Measurements from ENCODE around the gene CAT.

The CAT gene

DNA sequence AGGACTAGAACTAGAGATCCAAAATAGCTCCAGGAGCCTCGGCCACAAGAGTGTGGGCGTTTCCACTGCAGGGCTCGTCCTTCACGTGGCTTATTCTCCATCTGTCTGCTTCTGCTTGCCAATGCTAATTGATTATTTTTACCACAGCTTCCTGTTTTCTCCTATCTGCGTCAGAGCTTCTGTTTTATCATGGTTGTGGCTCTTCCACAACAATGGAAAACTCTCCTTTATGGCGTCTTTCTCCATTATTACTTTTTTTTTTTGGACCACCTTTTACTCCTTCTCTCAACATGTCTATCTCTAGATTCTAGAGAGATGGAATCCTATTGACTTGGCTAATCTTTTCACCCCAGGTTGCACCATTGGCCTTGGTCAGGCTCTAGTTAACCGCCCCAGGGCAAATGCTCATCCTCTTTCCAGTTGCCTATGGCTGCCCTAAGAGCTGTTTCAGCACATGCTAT lies 25.9 kb downstream of the CAT start:
- Histone ChIP-seq H3K9me3 (ENCODE audit: insufficient read depth, low read depth, low read length) (peaks cover 16% of the 10 kb centered on the region), H3K27me3 (ENCODE audit: insufficient read depth, low read length) (no peaks in the 10 kb centered on the region), H3K27ac (ENCODE audit: low read length) (no peak overlapping the region), H3K9ac (ENCODE audit: low read depth, low read length) (no peak overlapping the region), H3K4me3 (ENCODE audit: low read length) (no peak overlapping the region), H3K4me1 (ENCODE audit: insufficient read depth, low read length) (no peaks in the 10 kb centered on the region), H3K36me3 (ENCODE audit: insufficient read depth, low read depth, low read length) (no peaks in the 10 kb centered on the region; the same call in 1 of the 2 replicates)

DNA sequence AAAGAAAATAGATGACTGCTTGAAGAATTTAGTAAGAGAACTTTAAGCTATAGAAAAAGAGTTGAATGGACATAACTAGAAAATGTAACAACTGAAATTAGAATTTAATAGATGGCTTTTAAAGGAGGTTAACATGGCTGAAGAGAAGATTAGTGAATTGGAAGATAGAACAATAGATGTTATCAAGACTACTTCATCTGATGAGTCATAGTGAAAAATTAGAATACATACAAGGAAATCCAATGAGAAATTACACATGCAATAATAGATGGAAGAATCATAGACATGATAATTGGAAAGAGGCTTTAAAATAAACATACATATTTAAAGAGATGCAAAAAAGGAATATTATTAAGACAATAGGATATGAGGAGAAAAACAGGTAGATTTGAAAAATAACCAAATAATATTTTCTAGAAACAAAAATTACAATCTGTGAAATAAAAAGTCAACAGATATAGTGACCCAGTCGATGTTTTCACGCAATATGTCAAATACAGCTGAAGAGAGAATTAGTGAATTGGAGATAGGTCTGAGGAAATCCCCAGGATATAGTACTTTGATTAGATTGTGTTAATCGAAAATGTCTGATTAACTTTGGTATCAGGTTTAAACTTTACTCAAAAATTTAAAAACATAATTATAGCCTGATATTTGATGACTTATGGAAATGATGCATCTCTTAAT lies 28.2 kb downstream of the CAT start:
- no peak overlapping the region for H3K9ac ChIP-seq (ENCODE audit: low read depth, low read length)
- H3K4me1 ChIP-seq (ENCODE audit: insufficient read depth, low read length) = no peaks in the 10 kb centered on the region
- H3K36me3 ChIP-seq (ENCODE audit: insufficient read depth, low read depth, low read length) = peaks cover 3% of the 10 kb centered on the region; the same call in 1 of the 2 replicates
- H3K9me3 ChIP-seq (ENCODE audit: insufficient read depth, low read depth, low read length) = peaks cover 16% of the 10 kb centered on the region
- H3K4me3 ChIP-seq (ENCODE audit: low read length) = no peak overlapping the region
- H3K27me3 ChIP-seq (ENCODE audit: insufficient read depth, low read length) = no peaks in the 10 kb centered on the region
- H3K27ac ChIP-seq (ENCODE audit: low read length) = no peak overlapping the region

DNA sequence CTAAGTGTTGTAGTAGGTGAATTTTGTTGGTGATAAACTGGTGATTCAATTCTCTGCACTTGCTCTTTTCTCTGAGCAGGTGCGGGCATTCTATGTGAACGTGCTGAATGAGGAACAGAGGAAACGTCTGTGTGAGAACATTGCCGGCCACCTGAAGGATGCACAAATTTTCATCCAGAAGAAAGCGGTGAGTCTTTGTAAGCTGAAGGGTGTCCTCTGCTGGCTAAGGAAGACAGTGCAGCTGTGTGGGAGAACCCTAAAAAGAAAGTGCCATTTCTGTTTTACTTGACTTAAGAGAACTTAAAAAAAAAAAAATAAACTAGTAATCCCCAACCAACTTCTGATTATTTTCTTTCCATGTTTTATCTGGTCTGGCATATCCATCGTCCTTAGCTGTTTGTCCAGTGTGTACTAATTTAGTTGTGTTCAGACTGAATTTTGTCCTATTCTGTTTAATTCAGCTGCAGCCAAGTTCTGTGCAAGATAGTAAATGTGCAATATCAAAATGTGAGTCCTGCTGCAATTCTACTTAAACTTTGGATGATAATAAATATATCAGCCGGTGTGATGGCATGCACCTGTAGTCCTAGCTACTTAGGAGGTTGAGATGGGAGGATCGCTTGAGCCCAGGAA lies 29.6 kb downstream of the CAT start:
- peaks cover 3% of the 10 kb centered on the region; the same call in 1 of the 2 replicates for H3K36me3 ChIP-seq (ENCODE audit: insufficient read depth, low read depth, low read length)
- H3K27me3 ChIP-seq (ENCODE audit: insufficient read depth, low read length) = no peaks in the 10 kb centered on the region
- H3K4me1 ChIP-seq (ENCODE audit: insufficient read depth, low read length) = no peaks in the 10 kb centered on the region
- H3K9me3 ChIP-seq (ENCODE audit: insufficient read depth, low read depth, low read length) = peaks cover 16% of the 10 kb centered on the region
- H3K27ac ChIP-seq (ENCODE audit: low read length) = no peak overlapping the region
- H3K4me3 ChIP-seq (ENCODE audit: low read length) = no peak overlapping the region
- no peak overlapping the region for H3K9ac ChIP-seq (ENCODE audit: low read depth, low read length)

DNA sequence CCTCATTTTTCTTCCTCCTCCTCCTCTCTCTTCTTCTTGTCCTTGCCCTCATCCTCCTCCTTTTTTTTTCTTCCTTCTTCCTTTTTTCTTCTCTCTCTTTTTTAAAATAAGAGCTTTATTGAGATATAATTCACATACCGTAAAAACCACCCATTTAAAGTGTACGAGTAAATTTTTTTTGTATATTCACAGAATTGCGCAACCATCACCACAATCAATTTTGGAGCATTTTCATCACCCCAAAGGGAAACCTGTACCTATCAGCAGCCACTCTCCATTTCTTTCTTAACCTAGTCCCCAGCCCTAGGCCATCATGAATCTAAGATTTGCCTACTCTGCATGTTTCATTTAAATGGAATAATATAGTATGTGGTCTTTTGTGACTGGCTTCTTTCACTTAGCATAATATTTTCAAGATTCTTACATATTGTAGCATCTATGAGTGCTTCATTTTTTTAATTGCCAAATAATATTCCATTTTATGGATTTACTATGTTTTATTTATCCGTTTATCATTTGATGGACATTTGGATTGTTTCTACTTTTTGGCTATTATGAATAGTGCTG lies 35.0 kb downstream of the CAT start:
- Histone ChIP-seq H3K27me3 (ENCODE audit: insufficient read depth, low read length) (no peaks in the 10 kb centered on the region), H3K9me3 (ENCODE audit: insufficient read depth, low read depth, low read length) (no peaks in the 10 kb centered on the region), H3K27ac (ENCODE audit: low read length) (no peak overlapping the region), H3K4me1 (ENCODE audit: insufficient read depth, low read length) (no peaks in the 10 kb centered on the region), H3K4me3 (ENCODE audit: low read length) (no peak overlapping the region), H3K36me3 (ENCODE audit: insufficient read depth, low read depth, low read length) (peaks cover 3% of the 10 kb centered on the region; the same call in 1 of the 2 replicates), H3K9ac (ENCODE audit: low read depth, low read length) (no peak overlapping the region)

DNA sequence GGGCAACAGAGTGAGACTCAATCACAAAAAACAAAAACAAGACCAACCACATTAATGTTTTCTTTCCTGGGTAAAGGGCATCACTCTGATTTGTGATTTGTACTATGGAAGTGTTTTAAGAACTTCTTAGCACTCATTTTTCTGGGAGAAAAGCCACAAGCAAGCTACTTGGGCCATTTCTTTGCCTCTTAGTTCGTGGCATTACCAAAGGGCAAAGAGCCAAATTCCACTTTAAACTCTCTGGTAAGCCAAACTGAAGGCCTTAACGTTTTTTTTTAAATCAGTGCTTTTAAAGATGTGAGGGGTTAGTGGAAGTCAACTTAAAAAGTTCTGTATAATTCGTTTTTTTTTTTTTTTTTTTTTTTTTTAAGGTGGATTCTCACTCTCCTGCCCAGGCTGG lies 36.9 kb downstream of the CAT start:
- Histone ChIP-seq H3K27ac (ENCODE audit: low read length) (no peak overlapping the region), H3K9me3 (ENCODE audit: insufficient read depth, low read depth, low read length) (no peaks in the 10 kb centered on the region), H3K36me3 (ENCODE audit: insufficient read depth, low read depth, low read length) (peaks cover 3% of the 10 kb centered on the region; the same call in 1 of the 2 replicates), H3K27me3 (ENCODE audit: insufficient read depth, low read length) (no peaks in the 10 kb centered on the region), H3K4me3 (ENCODE audit: low read length) (no peak overlapping the region), H3K9ac (ENCODE audit: low read depth, low read length) (no peak overlapping the region), H3K4me1 (ENCODE audit: insufficient read depth, low read length) (no peaks in the 10 kb centered on the region)

DNA sequence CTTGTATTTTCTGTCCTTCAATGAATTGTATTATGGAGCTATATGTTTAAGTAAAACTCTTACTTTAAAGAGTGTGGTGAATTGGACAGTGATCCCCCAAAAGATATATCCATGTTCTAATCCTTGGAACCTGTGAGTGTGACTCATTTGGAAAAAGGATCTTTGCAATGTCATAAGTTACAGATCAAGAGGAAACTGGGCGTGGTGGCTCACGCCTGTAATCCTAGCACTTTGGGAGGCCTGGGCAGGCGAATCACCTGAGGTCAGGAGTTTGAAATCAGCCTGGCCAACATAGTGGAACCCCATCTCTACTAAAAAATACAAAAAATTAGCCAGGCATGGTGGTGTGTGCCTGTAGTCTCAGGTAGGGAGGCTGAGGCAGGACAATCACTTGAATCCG lies 38.1 kb downstream of the CAT start:
- Histone ChIP-seq H3K4me3 (ENCODE audit: low read length) (no peak overlapping the region), H3K27me3 (ENCODE audit: insufficient read depth, low read length) (no peaks in the 10 kb centered on the region), H3K4me1 (ENCODE audit: insufficient read depth, low read length) (no peaks in the 10 kb centered on the region), H3K9ac (ENCODE audit: low read depth, low read length) (no peak overlapping the region), H3K9me3 (ENCODE audit: insufficient read depth, low read depth, low read length) (no peaks in the 10 kb centered on the region), H3K27ac (ENCODE audit: low read length) (no peak overlapping the region), H3K36me3 (ENCODE audit: insufficient read depth, low read depth, low read length) (no peaks in the 10 kb centered on the region)

DNA sequence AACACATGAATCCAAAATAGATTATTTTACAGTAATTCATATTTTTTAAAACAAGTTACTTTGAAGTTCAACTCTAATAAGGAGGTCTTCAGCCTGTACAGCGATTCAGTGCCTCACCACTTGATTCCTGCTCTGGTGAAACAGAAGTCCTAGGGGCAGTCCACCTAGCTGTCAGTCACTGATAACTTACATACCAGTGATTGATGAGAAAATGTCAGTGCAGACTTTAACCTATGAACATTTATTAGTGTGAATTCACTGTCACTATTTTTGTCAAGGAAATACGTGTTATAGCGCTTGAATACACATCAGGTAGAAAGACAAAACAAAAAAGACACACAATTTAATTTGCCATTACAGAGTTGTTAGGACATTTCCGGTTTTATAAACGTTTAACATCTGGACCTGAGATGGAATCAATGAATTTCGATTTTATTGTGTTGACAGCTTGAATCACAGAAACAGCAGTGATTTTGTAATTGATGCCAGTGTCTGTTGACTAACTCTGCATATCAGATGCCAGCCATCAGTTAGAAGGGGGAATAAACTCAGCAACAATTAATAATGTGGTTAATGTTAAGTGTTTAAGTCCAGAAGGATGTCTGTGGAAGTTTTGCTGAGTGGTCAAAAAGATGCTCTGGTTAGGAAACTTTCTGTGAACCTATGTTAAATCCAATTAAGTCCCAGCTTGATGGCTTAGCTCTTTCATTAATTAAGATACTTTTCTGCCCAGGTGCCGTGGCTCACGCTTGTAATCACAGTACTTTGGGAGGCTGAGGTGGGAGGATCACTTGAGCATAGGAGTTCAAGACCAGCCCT lies 40.3 kb downstream of the CAT start:
- Histone ChIP-seq H3K36me3 (ENCODE audit: insufficient read depth, low read depth, low read length) (no peaks in the 10 kb centered on the region), H3K9me3 (ENCODE audit: insufficient read depth, low read depth, low read length) (no peaks in the 10 kb centered on the region), H3K9ac (ENCODE audit: low read depth, low read length) (no peak overlapping the region), H3K27ac (ENCODE audit: low read length) (no peak overlapping the region), H3K4me1 (ENCODE audit: insufficient read depth, low read length) (no peaks in the 10 kb centered on the region), H3K27me3 (ENCODE audit: insufficient read depth, low read length) (no peaks in the 10 kb centered on the region), H3K4me3 (ENCODE audit: low read length) (no peak overlapping the region)

GRCh38 chr11:34480314-34480713 lies 41.6 kb downstream of the CAT start:
- no peaks in the 10 kb centered on the region for H3K27me3 ChIP-seq (ENCODE audit: insufficient read depth, low read length)
- no peaks in the 10 kb centered on the region for H3K4me1 ChIP-seq (ENCODE audit: insufficient read depth, low read length)
- no peaks in the 10 kb centered on the region for H3K36me3 ChIP-seq (ENCODE audit: insufficient read depth, low read depth, low read length)
- no peaks in the 10 kb centered on the region for H3K9me3 ChIP-seq (ENCODE audit: insufficient read depth, low read depth, low read length)
- no peak overlapping the region for H3K27ac ChIP-seq (ENCODE audit: low read length)
- H3K4me3 ChIP-seq (ENCODE audit: low read length) = no peak overlapping the region
- H3K9ac ChIP-seq (ENCODE audit: low read depth, low read length) = no peak overlapping the region; the same call in 1 of the 2 replicates

GRCh38 chr11:34481307-34481706 lies 42.6 kb downstream of the CAT start:
- no peaks in the 10 kb centered on the region for H3K27me3 ChIP-seq (ENCODE audit: insufficient read depth, low read length)
- no peaks in the 10 kb centered on the region for H3K36me3 ChIP-seq (ENCODE audit: insufficient read depth, low read depth, low read length)
- H3K9ac ChIP-seq (ENCODE audit: low read depth, low read length) = no peak overlapping the region
- no peaks in the 10 kb centered on the region for H3K4me1 ChIP-seq (ENCODE audit: insufficient read depth, low read length)
- H3K9me3 ChIP-seq (ENCODE audit: insufficient read depth, low read depth, low read length) = no peaks in the 10 kb centered on the region
- no peak overlapping the region for H3K27ac ChIP-seq (ENCODE audit: low read length)
- H3K4me3 ChIP-seq (ENCODE audit: low read length) = no peak overlapping the region

- Histone ChIP-seq H3K9ac (ENCODE audit: low read depth, low read length) (no peak overlapping the region), H3K27ac (ENCODE audit: low read length) (no peak overlapping the region), H3K9me3 (ENCODE audit: insufficient read depth, low read depth, low read length) (no peaks in the 10 kb centered on the region), H3K36me3 (ENCODE audit: insufficient read depth, low read depth, low read length) (no peaks in the 10 kb centered on the region), H3K27me3 (ENCODE audit: insufficient read depth, low read length) (no peaks in the 10 kb centered on the region), H3K4me1 (ENCODE audit: insufficient read depth, low read length) (no peaks in the 10 kb centered on the region), H3K4me3 (ENCODE audit: low read length) (no peak overlapping the region)
Measured at GRCh38 chr11:34483106-34483874, 44.6 kb downstream of the CAT start.

DNA sequence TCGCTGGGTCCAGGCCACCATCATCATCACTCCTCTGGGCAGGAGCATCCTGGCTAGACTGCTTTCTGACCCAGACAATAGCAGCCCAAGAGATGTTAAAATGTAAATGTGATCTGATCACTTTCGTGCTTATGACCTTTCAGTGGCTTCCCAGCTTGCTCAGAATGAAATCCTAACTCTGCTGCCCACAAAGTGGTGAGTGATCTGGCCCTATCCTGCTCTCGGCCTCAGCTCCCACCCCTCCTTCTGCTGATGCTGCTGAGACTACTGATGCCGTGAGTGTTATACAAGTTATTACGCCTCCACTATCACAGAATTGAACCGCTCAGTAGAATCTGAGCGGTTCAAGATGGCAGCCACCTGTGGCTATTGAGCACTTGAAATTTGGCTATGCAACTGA lies 48.7 kb downstream of the CAT start:
- Histone ChIP-seq H3K4me1 (ENCODE audit: insufficient read depth, low read length) (no peaks in the 10 kb centered on the region), H3K36me3 (ENCODE audit: insufficient read depth, low read depth, low read length) (no peaks in the 10 kb centered on the region), H3K27ac (ENCODE audit: low read length) (no peak overlapping the region)

More for the DNA sequence above, 48.7 kb downstream of the CAT start:
- Histone ChIP-seq H3K4me3 (ENCODE audit: low read length) (no peak overlapping the region), H3K9ac (ENCODE audit: low read depth, low read length) (no peak overlapping the region), H3K27me3 (ENCODE audit: insufficient read depth, low read length) (no peaks in the 10 kb centered on the region), H3K9me3 (ENCODE audit: insufficient read depth, low read depth, low read length) (no peaks in the 10 kb centered on the region)
